ENCODE data around the gene TMEM271.

TMEM271 gene

DNA sequence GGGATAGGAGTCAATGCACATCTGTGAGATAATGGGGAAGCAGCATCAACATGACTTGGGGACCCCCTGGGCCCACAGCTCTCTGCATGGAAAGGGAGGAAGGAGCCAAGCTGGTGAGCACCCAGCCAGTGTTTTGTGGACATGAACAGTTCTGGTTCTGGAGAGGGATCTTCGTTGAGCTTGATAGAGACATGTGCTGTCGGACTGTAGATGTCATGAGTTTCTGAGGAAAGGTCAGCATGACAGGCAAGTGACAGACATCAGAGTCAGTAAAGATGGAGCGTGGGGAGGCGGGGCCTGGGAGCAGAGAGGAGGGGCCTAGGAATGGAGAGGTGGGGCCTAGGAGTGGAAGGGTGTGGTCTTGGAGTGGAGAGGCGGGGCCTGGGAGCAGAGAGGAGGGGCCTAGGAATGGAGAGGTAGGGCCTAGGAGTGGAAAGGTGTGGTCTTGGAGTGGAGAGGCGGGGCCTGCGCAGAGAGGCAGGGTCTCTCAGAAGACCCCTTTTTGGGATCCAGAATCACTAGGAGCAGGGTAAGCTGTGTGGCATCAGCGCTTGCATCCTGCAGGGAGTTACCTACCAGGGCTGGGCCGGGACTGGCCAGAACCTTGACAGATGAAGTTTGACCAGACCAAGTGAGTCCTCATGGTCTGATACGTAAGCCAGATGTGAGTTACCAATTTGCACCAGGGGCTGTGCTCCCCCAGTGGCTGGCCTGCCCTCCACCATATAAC lies 43.3 kb downstream of the TMEM271 start:
- DNase-seq (ENCODE audit: insufficient read length, low spot score) (peak; percentile 55), FAIRE-seq (no peak)

DNA sequence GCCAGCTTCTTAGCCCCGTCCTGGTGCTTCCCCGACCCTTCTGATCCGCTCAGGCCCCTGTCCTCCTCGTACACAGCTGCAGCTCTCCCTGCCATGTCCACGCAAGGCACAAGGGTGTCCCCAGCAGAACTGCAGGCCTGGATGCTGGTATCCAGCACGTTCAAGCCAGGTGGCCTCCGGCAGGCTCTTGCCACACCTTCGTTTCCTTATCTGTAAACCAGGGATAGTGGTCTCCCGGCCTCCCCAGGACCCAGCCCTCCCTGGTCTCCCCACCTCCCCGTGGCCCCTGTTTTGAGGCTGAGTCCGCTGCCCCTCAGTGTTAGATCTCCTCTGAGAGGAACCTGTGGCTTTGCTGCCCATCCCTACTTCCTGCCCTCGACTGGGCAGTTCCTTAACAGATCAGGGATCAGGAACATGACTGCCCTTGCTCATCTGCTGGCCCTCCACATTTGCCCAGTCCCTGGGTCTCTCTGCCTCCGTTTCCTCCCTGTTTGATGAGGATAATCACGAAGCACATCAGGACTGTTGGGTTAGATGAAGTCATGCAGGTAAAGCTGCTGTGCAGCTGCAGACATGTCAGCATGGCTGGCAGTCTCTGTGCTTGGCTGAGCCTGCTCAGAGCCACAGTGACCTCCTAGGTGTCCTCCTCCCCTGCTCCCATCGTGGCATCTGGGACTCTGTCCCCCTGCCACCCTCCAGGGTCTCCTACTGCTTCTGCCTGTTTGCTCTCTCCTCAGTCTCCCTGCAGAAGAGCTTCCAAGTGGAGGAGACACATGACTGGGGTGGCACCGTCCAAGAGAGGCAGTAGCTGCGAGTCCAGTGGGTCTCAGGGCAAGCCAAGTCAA lies 44.2 kb downstream of the TMEM271 start:
- FAIRE-seq (no peak), DNase-seq (ENCODE audit: insufficient read length, low spot score) (no peak)
- TF ChIP-seq POLR2A (IDR thresholded peaks at IDR 0.05; ENCODE audit: low read depth, low read length), result no peak

More for the DNA sequence above, 43.3 kb downstream of the TMEM271 start:
- TF ChIP-seq POLR2A (IDR thresholded peaks at IDR 0.05; ENCODE audit: low read depth, low read length), result no peak

DNA sequence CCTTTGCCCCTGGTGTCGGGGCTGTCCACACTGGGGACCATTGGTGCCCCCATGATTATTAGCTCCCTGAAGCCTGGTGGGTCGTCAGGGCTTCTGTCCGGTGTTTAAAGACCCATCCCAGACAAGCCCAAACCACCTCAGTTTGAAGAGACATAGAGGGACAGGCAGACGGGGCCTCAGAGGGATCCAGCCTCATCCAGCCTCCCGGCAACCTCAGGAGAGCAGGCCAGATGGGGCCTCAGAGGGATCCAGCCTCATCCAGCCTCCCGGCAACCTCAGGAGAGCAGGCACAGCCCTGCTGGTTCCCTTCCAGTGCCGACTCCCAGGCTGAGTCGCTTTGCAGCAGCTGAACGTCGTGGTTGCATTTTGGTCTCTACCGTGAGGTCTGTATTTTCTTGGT lies 45.0 kb downstream of the TMEM271 start:
- no peak for FAIRE-seq
- no peak for DNase-seq (ENCODE audit: insufficient read length, low spot score)
- no peak for TF ChIP-seq POLR2A (IDR thresholded peaks at IDR 0.05; ENCODE audit: low read depth, low read length)

DNA sequence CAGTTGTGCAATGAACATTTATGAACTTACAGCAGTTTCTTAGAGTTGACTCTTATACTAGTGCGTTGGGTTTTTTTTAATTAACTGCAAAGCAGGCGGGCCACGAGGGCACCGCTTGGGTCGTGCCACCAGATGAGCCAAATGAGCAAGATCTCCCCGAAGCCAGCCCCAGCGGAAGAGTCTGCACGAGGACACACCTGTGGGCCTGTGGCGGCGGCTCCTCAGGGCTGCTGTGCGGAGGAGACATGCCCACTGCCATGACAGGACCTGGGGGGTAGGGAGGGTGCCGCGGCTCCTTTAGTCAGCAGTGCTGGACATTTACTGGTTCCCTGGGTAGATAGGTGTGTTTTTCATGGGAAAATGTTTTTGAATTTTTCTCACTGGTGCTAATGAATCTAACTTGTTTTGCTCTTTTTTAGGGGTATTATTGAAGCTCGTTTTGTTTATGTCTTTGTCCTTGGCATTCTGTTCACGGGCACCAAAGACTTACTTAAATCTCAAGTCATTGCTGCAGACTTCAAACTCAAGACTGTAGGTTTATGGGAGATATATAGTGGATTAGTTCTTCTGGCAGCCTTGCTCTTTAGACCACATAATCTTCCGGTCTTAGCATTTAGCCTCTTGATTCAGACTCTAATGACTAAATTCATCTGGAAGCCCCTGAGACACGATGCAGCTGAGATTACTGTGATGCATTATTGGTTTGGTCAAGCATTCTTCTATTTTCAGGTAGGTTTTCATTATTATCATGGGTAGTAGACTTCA lies 45.9 kb downstream of the TMEM271 start:
- no peak for FAIRE-seq
- no peak for DNase-seq (ENCODE audit: insufficient read length, low spot score)
- no peak for TF ChIP-seq POLR2A (IDR thresholded peaks at IDR 0.05; ENCODE audit: low read depth, low read length)

DNA sequence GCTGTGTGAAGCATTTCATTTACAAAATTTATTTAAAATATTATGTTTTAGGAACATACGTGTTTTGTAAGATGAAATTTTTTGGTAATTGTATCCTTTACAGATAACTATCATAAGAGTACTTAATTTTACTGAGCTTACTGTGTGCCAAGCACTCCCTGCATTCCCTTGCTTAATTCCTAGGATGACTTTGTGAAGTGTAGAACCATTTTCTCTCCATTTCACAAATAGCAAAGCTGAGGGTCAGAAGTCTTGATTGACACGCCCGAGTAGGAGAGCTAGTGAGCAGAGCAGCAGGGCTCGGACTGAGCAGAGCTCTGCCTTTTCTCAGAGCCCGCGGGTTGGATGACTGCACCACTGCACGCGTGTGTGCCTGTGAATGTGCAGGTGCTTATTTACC lies 46.5 kb downstream of the TMEM271 start:
- FAIRE-seq (no peak), DNase-seq (ENCODE audit: insufficient read length, low spot score) (no peak)
- no peak for TF ChIP-seq POLR2A (IDR thresholded peaks at IDR 0.05; ENCODE audit: low read depth, low read length)

DNA sequence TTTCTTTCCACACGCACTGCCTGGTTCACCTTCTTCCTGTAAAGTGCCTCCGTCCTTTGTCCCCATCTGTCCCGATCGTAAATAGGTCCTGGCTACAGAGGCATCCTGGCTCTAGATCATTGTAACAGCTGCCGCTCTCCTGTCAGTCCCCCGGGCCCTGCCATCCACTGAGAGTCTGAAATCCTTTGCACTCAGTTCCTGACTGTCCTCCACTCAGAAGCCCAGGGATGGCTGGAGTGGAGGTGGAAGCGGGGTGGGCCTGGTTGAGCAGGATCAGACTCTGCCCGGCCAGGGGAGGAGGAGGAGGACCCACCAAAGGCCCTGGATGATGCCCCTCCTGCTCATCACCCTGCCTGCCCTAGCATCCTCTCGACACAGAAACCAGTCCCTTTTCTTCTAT lies 47.3 kb downstream of the TMEM271 start:
- DNase-seq (ENCODE audit: insufficient read length, low spot score), result no peak

DNA sequence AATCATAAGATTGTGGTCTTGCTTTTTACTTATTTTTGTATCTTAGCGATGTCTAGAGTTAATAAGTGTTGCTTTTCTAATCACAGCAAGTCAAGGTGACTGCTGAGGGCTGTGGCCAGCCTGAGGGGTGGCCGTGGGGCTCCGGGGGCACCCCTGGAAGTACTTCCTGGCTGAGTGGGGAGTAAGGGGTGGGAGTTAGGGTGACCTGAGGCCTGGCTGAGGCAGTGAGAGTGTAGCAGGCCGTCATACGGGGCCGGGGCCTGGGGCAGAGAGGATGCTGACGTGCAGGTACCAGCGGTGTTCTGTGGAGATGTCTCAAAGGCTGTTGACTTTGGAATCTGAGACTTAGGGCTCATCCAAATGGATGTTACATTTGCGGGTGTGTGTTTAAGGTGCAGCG lies 47.8 kb downstream of the TMEM271 start:
- no peak for DNase-seq (ENCODE audit: insufficient read length, low spot score)
- TF ChIP-seq POLR2A (IDR thresholded peaks at IDR 0.05; ENCODE audit: low read depth, low read length), result no peak
- no peak for FAIRE-seq

More for the DNA sequence above, 47.3 kb downstream of the TMEM271 start:
- no peak for FAIRE-seq
- no peak for TF ChIP-seq POLR2A (IDR thresholded peaks at IDR 0.05; ENCODE audit: low read depth, low read length)

DNA sequence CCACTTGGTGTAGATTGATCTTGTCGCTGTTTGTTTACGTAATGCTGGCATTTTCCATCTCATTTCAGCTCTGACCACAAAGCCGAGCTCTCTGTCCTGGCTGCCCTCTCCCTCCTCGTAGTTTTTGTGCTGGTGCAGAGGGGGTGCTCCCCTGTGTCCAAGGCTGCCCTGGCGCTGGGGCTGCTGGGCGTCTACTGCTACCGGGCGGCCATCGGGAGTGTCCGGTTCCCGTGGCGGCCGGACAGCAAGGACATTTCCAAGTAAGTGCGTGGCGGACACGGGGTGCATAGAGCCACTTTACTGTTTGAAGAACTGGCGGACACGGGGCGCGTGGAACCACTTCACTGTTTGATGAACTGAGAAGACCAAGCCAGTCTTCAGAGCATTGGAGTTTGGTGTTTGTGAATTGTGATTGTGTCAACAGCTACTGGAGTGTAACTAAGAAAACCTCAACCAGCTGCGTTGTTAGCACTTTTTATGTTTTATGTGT lies 49.1 kb downstream of the TMEM271 start:
- no peak for DNase-seq (ENCODE audit: insufficient read length, low spot score)
- no peak for FAIRE-seq
- no peak for TF ChIP-seq POLR2A (IDR thresholded peaks at IDR 0.05; ENCODE audit: low read depth, low read length)

DNA sequence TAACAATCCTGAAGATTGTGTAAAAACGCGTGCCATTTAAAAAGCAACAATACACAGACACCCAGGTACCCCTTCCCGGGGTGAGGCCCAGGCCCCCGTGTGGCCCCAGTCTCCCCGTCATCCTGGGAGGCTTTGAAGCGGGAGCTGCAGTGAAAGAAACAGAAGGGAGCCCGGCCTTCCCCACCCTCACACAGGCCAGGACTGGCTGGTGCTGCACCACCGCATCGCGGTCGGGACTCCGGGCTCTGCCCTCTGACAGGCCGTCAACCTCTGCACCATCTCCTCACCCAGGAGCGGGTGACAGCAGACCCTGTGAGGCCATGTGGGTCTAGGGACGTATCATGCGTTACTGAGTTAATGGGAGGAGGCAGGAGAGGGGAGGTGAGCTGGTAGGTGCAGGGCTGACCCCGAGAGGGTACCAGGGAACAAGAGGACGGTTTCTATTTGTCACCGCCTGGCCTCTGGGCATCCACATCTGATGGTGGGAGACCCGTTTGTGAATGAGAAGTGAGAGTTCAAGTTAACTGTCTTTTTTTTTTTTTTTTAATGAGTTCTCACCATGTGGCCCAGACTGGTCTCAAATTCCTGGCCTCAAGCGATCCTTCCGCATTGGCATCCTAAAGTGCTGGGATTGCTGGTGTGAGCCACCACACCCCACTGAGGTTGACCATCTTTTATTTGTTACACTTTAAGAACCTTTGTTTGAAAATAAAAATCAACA lies 49.7 kb downstream of the TMEM271 start:
- no peak for FAIRE-seq
- TF ChIP-seq POLR2A (IDR thresholded peaks at IDR 0.05; ENCODE audit: low read depth, low read length), result no peak

DNA sequence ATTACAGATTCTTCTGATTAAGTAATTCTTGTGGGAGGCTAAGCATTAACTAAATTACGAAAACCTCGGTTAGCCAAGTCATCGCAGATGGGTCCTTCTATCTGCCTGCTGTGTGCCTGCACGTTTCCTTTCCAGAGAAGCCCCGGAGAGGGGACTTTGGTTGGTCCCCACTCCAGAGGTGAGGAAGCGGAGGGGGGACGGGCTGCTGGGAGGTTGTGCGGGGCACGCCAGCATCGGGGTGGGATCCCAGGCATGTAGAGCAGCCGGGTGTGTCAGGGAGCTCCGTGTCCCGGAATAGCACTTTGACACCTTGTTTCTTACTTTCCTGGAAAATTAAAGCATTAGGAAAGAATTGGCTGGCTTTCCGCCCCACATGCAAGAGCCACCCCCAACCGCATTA lies 50.4 kb downstream of the TMEM271 start:
- FAIRE-seq (no peak), DNase-seq (ENCODE audit: insufficient read length, low spot score) (no peak)
- no peak for TF ChIP-seq POLR2A (IDR thresholded peaks at IDR 0.05; ENCODE audit: low read depth, low read length)

More for the DNA sequence above, 49.7 kb downstream of the TMEM271 start:
- no peak for DNase-seq (ENCODE audit: insufficient read length, low spot score)

DNA sequence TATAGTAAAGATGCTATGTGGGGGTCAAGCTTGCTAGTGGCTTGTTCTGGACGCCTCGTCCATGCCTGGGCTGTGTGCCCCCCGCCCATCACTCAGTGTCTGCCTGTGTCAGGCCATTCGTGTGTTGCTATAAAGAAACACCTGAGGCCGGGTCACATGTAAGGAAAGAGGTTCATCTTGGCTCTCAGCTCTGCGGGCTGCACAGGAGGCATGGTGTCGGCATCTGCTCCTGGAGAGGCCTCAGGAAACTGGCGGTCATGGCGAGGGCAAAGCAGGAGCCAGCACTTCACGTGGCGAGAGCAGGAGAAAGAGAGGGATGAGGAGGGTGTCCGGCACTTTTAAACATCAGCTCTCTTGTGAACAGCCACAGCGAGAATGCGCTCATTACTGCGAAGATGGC lies 51.9 kb downstream of the TMEM271 start:
- TF ChIP-seq POLR2A (IDR thresholded peaks at IDR 0.05; ENCODE audit: low read depth, low read length), result no peak
- no peak for DNase-seq (ENCODE audit: insufficient read length, low spot score)
- FAIRE-seq, result no peak
